Kasumi-1 (cell line): ENCODE measurements around the gene LUC7L.
"Not testable (repeated sequence)": the region's sequence is repeated elsewhere in the genome, so short reads cannot be mapped to it uniquely, and the experiment has no call there.

Source experiments
- DNase-seq, 2 experiments: peaks; one replicate each; lab custom pipeline; 2025; lab: John Stamatoyannopoulos, UW

The LUC7L gene

DNA sequence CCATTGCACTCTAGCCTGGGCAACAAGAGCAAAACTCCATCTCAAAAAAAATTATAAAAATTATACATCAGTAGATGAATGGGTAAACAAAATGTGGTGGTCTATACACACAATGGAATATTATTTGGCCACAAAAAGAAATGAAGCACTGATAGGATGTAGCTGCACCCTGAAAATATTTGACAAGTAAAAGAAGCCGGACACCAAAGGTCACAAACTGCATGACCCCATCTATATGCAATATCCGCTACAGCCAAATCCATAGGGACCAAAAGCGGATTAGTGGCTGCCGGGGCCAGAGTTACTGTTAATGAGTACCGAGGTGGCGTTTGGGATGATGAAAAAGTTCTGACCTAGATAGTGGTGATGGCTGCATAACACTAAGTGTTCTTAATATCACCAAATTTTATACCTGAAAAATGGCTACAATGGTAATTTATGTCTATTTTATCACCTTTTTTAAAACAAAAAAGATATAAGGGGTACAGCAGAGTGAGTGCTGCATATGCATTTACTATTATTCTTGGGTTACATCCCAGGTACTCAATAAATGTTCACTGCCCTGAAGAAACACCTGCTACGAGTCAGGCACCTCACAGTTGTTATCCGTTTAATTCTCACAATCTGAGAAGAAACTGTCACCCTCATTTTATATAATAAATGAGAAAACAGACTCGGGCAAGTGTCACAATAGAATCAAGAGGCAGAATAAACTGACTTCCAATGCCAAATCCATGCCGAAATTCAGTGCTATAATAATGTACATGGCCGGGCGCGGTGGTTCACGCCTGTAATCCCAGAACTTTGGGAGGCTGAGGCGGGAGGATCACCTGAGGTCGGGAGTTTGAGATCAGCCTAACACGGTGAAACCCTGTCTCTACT is 49.8 kb downstream of the LUC7L start:
- no peak for DNase-seq

DNA sequence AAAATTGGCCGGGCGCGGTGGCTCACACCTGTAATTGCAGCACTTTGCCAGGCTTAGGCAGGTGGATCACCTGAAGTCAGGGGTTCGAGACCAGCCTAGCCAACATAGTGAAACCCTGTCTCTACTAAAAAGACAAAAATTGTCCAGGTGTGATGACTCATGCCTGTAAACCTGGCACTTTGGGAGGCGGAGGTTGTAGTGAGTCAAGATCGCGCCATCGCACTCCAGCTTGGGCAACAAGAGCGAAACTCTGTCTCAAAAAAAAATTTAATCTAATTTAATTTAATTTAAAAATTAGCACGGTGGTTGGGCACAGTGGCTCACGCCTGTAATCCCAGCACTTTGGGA is 50.6 kb downstream of the LUC7L start:
- DNase-seq: no peak

DNA sequence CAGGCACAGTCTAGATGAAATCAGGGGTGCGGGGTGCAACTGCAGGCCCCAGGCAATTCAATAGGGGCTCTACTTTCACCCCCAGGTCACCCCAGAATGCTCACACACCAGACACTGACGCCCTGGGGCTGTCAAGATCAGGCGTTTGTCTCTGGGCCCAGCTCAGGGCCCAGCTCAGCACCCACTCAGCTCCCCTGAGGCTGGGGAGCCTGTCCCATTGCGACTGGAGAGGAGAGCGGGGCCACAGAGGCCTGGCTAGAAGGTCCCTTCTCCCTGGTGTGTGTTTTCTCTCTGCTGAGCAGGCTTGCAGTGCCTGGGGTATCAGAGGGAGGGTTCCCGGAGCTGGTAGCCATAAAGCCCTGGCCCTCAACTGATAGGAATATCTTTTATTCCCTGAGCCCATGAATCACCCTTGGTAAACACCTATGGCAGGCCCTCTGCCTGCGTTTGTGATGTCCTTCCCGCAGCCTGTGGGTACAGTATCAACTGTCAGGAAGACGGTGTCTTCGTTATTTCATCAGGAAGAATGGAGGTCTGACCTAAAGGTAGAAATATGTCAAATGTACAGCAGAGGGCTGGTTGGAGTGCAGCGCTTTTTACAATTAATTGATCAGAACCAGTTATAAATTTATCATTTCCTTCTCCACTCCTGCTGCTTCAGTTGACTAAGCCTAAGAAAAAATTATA is 51.1 kb downstream of the LUC7L start:
- peak; percentile 10 to 32 for DNase-seq

DNA sequence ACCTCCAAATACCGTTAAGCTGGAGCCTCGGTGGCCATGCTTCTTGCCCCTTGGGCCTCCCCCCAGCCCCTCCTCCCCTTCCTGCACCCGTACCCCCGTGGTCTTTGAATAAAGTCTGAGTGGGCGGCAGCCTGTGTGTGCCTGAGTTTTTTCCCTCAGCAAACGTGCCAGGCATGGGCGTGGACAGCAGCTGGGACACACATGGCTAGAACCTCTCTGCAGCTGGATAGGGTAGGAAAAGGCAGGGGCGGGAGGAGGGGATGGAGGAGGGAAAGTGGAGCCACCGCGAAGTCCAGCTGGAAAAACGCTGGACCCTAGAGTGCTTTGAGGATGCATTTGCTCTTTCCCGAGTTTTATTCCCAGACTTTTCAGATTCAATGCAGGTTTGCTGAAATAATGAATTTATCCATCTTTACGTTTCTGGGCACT is 51.8 kb downstream of the LUC7L start:
- peak; percentile 66 to 99 for DNase-seq

DNA sequence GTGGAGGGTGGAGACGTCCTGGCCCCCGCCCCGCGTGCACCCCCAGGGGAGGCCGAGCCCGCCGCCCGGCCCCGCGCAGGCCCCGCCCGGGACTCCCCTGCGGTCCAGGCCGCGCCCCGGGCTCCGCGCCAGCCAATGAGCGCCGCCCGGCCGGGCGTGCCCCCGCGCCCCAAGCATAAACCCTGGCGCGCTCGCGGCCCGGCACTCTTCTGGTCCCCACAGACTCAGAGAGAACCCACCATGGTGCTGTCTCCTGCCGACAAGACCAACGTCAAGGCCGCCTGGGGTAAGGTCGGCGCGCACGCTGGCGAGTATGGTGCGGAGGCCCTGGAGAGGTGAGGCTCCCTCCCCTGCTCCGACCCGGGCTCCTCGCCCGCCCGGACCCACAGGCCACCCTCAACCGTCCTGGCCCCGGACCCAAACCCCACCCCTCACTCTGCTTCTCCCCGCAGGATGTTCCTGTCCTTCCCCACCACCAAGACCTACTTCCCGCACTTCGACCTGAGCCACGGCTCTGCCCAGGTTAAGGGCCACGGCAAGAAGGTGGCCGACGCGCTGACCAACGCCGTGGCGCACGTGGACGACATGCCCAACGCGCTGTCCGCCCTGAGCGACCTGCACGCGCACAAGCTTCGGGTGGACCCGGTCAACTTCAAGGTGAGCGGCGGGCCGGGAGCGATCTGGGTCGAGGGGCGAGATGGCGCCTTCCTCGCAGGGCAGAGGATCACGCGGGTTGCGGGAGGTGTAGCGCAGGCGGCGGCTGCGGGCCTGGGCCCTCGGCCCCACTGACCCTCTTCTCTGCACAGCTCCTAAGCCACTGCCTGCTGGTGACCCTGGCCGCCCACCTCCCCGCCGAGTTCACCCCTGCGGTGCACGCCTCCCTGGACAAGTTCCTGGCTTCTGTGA is 52.5 kb downstream of the LUC7L start, which contains the start of gene HBA1:
Gene HBA1, plus strand, starts transcription at position 204 of the 906 bp plus-strand sequence. Its CDS starts 37 bp downstream, at position 241.
- not testable (repeated sequence) for DNase-seq

DNA sequence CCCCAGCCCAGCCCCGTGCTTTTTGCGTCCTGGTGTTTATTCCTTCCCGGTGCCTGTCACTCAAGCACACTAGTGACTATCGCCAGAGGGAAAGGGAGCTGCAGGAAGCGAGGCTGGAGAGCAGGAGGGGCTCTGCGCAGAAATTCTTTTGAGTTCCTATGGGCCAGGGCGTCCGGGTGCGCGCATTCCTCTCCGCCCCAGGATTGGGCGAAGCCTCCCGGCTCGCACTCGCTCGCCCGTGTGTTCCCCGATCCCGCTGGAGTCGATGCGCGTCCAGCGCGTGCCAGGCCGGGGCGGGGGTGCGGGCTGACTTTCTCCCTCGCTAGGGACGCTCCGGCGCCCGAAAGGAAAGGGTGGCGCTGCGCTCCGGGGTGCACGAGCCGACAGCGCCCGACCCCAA is 53.2 kb downstream of the LUC7L start:
- DNase-seq: not testable (repeated sequence)

DNA sequence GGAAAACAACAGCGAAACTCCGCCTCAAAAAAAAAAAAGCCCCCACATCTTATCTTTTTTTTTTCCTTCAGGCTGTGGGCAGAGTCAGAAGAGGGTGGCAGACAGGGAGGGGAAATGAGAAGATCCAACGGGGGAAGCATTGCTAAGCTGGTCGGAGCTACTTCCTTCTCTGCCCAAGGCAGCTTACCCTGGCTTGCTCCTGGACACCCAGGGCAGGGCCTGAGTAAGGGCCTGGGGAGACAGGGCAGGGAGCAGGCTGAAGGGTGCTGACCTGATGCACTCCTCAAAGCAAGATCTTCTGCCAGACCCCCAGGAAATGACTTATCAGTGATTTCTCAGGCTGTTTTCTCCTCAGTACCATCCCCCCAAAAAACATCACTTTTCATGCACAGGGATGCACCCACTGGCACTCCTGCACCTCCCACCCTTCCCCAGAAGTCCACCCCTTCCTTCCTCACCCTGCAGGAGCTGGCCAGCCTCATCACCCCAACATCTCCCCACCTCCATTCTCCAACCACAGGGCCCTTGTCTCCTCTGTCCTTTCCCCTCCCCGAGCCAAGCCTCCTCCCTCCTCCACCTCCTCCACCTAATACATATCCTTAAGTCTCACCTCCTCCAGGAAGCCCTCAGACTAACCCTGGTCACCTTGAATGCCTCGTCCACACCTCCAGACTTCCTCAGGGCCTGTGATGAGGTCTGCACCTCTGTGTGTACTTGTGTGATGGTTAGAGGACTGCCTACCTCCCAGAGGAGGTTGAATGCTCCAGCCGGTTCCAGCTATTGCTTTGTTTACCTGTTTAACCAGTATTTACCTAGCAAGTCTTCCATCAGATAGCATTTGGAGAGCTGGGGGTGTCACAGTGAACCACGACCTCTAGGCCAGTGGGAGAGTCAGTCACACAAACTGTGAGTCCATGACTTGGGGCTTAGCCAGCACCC is 54.0 kb downstream of the LUC7L start:
- no peak for DNase-seq

DNA sequence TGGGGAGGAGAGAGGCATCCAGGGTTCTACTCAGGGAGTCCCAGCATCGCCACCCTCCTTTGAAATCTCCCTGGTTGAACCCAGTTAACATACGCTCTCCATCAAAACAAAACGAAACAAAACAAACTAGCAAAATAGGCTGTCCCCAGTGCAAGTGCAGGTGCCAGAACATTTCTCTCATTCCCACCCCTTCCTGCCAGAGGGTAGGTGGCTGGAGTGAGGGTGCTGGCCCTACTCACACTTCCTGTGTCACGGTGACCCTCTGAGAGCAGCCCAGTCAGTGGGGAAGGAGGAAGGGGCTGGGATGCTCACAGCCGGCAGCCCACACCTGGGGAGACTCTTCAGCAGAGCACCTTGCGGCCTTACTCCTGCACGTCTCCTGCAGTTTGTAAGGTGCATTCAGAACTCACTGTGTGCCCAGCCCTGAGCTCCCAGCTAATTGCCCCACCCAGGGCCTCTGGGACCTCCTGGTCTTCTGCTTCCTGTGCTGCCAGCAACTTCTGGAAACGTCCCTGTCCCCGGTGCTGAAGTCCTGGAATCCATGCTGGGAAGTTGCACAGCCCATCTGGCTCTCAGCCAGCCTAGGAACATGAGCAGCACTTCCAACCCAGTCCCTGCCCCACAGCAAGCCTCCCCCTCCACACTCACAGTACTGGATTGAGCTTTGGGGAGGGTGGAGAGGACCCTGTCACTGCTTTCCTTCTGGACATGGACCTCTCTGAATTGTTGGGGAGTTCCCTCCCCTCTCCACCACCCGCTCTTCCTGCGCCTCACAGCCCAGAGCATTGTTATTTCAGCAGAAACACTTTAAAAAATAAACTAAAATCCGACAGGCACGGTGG is 55.1 kb downstream of the LUC7L start:
- DNase-seq: not testable (repeated sequence)

DNA sequence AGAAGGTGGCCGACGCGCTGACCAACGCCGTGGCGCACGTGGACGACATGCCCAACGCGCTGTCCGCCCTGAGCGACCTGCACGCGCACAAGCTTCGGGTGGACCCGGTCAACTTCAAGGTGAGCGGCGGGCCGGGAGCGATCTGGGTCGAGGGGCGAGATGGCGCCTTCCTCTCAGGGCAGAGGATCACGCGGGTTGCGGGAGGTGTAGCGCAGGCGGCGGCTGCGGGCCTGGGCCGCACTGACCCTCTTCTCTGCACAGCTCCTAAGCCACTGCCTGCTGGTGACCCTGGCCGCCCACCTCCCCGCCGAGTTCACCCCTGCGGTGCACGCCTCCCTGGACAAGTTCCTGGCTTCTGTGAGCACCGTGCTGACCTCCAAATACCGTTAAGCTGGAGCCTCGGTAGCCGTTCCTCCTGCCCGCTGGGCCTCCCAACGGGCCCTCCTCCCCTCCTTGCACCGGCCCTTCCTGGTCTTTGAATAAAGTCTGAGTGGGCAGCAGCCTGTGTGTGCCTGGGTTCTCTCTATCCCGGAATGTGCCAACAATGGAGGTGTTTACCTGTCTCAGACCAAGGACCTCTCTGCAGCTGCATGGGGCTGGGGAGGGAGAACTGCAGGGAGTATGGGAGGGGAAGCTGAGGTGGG is 55.9 kb downstream of the LUC7L start:
- not testable (repeated sequence) for DNase-seq

DNA sequence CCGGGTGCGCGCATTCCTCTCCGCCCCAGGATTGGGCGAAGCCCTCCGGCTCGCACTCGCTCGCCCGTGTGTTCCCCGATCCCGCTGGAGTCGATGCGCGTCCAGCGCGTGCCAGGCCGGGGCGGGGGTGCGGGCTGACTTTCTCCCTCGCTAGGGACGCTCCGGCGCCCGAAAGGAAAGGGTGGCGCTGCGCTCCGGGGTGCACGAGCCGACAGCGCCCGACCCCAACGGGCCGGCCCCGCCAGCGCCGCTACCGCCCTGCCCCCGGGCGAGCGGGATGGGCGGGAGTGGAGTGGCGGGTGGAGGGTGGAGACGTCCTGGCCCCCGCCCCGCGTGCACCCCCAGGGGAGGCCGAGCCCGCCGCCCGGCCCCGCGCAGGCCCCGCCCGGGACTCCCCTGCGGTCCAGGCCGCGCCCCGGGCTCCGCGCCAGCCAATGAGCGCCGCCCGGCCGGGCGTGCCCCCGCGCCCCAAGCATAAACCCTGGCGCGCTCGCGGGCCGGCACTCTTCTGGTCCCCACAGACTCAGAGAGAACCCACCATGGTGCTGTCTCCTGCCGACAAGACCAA is 56.8 kb downstream of the LUC7L start, which contains the start of gene HBA2:
Gene HBA2, plus strand, starts transcription at position 503 of the 568 bp plus-strand sequence. Its CDS starts 37 bp downstream, at position 540.
- DNase-seq: not testable (repeated sequence)

DNA sequence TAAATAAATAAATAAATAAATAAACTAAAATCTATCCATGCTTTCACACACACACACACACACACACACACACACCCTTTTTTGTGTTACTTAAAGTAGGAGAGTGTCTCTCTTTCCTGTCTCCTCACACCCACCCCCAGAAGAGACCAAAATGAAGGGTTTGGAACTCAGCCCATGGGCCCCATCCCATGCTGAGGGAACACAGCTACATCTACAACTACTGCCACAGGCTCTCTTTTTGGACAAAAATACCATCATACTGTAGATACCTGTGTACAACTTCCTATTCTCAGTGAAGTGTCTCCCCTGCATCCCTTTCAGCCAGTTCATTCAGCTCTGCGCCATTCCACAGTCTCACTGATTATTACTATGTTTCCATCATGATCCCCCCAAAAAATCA is 58.5 kb downstream of the LUC7L start:
- no peak for DNase-seq

DNA sequence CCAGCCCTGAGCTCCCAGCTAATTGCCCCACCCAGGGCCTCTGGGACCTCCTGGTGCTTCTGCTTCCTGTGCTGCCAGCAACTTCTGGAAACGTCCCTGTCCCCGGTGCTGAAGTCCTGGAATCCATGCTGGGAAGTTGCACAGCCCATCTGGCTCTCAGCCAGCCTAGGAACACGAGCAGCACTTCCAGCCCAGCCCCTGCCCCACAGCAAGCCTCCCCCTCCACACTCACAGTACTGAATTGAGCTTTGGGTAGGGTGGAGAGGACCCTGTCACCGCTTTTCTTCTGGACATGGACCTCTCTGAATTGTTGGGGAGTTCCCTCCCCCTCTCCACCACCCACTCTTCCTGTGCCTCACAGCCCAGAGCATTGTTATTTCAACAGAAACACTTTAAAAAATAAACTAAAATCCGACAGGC is 59.2 kb downstream of the LUC7L start:
- peak; percentile 6 to 21 for DNase-seq

DNA sequence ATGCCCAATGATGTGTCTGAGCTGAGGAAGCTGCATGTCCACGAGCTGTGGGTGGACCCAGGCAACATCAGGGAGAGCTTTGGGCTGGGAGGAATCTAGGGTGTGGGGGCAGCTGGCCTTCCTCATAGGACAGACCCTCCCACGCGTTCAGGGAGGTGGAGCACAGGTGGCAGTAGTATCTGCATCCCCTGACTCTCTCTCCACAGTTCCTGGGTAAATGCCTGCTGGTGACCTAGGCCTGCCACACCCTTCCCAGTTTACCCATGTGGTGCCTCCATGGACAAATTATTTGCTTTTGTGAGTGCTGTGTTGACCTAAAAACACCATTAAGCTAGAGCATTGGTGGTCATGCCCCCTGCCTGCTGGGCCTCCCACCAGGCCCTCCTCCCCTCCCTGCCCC is 60.2 kb downstream of the LUC7L start:
- DNase-seq: no peak

DNA sequence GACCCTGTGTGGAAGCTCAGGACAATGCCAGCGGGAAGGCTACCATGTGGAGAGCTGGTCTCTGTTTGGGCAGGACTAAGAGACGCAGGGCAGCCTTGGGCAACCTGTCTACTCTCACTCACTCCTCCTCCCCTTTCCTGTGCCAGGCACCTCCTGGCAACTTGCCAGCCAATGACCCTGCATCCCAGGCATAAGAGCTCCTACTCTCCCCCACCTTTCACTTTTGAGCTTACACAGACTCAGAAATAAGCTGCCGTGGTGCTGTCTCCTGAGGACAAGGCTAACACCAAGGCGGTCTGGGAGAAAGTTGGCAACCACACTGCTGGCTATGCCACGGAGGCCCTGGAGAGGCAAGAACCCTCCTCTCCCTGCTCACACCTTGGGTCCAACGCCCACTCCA is 60.8 kb downstream of the LUC7L start:
- no peak for DNase-seq

DNA sequence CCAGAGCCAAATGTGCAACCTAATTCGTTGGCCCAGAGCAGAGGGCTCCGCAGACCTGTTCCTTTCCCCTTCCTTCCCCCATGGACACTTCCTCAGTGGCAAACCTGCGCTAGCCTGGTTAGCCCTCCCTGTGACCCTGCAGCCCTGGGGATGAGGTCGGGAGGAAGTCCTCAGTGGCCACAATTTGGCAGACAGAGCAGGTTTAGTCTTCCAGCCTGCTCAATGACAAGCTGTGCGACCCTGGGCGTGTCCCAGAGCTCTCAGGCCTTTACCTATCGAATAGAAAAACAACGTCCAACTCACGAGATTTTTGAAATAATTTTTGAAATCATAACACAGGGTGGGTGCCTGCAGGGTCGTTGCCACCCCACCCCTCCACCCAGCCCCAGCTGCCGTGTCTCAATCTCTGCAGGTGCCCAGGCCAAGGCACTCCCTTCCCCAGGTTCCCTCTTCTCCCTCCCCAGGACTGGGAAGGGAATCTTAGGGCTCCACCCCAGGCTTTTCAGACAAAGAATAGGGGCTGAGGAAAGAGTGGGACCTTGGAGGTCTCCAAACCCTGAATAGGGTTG is 62.0 kb downstream of the LUC7L start:
- no peak for DNase-seq

DNA sequence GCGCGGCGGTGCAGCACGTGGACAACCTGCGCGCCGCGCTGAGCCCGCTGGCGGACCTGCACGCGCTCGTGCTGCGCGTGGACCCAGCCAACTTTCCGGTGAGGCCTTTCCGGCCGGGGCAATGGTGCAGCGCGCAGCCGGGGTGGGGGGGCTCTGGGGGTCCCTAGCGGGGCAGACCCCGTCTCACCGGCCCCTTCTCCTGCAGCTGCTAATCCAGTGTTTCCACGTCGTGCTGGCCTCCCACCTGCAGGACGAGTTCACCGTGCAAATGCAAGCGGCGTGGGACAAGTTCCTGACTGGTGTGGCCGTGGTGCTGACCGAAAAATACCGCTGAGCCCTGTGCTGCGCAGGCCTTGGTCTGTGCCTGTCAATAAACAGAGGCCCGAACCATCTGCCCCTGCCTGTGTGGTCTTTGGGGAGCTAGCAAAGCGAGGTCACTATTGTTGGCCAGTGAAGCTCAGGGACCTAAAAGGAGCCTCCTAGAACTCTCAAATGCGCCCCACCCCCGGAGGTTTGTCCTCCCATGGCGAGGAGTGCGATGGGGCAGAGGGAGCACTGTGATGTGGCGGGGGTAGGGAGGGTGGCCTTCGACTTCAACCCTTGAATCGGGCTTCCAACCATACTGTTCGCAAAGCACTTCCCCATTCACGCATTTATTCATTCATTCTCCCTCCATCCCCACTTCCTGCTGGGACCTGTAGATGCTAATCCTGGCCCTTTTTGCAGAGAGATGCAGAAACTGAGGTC is 62.7 kb downstream of the LUC7L start:
- DNase-seq: no peak

DNA sequence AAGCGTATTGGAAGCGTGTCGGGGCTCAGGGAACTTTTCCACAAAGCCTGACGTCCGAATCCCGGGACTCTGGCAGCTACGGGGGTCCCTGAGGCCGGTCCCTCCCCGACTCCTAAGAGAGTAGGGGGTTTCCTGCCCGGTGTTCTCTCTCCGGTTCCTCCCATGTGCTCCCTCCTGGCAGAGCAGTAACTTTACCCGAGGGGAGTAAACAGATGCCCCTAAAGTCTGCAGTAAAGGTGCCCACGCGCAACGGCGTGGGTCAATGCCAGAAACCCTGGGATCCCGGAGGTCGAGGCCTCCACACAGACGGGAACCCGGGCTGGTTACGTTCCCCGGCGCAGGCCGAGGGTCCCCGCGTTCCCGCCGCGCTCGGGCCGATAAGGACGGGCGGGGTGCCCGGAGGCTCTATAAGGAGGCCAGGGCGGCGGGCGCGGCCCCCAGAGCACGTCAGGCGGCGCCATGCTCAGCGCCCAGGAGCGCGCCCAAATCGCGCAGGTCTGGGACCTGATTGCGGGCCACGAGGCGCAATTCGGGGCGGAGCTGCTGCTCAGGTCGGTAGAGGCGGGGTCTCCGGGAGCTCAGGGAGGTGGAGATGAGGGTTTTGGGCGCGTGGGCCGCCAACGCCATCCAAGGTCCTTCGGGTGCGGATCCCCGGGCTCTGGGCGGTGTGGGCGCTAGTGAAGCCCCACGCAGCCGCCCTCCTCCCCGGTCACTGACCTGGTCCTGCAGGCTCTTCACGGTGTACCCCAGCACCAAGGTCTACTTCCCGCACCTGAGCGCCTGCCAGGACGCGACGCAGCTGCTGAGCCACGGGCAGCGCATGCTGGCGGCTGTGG is 63.5 kb downstream of the LUC7L start, which contains the start of gene HBM:
Gene HBM, plus strand, starts transcription at position 440 of the 836 bp plus-strand sequence. Its CDS starts 20 bp downstream, at position 460.
- no peak for DNase-seq
